COLO668 (cell line): ENCODE measurements around the gene LARP4B.

ENCODE experiments used
- DNase-seq: peaks from one replicate; lab custom pipeline; 2025; ENCODE audit not compliant: unreplicated experiment; lab: John Stamatoyannopoulos, UW

LARP4B gene

GRCh38 chr10:811379-812175, 119.9 kb downstream of the LARP4B start:
- no peak for DNase-seq

DNA sequence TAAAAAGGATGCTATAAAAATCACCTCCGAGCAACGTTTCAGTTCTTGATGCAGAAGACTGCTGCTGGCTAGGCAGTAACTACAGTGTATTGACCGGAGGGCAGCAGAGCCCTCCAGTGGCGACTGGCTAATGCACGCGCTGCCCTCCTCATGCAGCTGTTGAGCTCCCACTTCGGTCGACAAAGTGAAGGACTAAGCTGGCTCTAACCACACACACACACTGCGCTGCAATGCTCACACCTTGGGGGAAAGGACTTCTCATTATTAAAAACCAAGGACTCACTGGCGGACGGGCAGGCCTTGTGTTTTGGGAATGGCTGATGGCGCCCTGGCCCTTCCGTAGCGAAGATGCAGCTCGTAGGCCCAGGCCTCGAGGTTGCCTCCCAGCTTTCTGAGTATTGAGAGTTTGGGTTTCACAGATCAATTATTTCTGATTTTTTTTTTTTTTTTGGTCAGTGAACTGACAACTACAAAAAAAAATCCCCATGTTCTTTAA, 121.1 kb downstream of the LARP4B start:
- DNase-seq, result peak; percentile 16

GRCh38 chr10:809671-810350, 121.7 kb downstream of the LARP4B start:
- no peak for DNase-seq

DNA sequence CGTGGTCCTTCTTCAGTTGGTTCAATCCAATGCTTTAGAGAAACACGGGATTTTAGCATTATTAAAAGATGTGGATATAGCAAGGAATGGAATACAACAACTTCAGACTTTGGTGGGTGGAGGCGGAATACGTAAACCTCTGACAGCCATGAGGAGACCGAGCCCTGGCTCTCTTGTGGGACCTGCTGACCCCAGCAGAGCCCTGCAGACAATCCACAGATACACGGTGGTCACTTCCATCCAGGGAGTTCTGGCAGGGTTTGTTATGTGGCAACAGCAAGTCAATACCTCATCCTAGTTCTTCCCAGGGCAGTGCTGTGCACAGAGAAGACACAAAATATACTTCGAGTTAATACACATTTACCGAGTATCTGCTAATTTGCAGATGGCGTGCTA, 123.5 kb downstream of the LARP4B start:
- DNase-seq, result no peak

DNA sequence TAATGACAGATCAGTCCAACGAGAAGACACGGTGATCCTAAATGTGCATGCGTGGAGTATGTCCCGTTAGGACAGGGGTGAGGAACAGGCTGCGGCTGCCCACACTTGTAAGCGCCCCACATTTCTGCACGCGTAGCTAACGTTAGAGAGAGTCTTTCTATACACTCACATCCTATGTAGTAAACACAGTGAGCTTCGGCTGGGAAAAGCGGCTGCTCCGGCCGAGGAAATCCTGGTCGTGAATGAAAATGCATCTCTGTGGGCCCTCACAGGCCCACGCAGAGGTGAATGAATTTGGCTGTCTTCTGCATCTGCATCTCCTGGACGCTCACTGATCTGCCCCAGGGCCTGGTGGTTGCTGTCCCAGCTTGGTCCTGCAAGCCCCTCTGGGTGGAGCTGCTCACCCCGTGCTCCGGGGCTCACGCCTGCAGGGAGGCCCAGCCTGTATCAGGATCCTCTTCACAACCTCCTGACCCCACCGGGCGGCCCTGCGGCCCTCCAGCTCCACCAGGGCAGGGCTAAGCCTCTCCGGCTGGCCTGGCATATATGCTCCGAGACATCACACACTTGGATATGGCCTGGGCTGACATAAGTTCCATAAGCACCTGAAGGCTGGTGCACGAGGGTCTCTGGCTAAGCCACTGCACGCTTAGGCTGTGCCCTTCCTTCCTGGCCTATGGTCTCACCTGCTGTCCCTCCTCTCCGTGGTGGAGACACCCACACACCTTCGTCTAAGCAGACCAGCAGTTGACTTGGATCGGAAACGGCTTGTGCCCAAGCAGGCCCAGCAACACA, 124.1 kb downstream of the LARP4B start:
- no peak for DNase-seq

- no peak for DNase-seq
These were observed 124.9 kb downstream of the LARP4B start for GRCh38 chr10:806451-807162.

DNA sequence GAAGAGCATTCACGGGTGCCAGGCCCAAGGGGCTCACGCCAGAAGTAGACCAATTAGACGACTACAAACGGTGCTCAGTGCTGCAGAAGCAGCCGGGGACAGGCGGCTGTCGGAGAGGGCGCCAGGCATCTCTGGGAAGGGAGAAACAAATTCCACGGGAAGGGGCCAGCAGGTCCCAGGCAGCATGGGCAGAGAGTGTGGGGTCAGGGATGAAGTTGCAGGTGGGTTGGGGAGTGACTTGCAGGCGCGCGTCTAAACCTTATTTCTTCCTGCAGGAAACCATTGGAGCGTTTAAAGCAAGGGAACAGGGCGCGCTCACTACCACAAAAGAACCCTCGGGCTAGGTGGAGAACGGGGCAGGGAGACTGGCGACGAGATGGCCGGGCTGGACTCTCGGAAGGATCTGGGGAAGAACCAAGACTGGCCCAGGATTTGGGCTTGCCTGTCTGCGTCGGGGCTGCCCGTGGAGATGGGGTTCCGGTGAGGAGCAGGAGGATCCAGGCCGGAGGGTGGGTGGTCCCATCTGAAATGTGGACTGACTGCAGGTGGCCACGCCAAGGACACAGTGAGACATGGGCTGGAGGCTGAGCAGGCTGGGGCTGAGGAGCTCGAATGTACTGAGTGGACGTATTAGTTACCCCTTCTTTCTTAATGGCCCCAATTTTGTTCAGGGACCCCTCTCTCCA, 125.7 kb downstream of the LARP4B start:
- no peak for DNase-seq

- no peak for DNase-seq
These were observed 126.5 kb downstream of the LARP4B start for GRCh38 chr10:804787-805619.

- DNase-seq, result no peak
These were observed 127.2 kb downstream of the LARP4B start for GRCh38 chr10:804191-804781.

GRCh38 chr10:803041-803741, 128.3 kb downstream of the LARP4B start:
- no peak for DNase-seq

DNA sequence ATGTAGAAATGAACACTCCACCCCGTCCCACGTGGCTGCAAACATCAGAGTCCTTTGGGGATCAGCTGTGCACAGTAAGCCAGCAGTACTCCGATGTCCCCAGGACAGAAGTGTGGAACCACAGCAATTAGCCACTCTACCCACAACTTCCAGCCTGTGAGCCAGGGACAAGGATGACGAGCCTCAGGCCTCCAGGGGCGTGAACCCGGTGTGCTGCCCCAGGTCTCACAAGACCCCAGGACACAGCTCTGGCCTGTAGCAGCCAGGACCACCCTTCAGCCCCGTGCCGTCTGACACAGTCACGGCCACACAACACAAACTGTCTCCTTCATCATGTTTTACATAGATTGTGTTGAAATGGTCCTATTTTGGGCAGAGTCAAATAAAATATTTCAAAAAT, 129.0 kb downstream of the LARP4B start:
- DNase-seq, result no peak

DNA sequence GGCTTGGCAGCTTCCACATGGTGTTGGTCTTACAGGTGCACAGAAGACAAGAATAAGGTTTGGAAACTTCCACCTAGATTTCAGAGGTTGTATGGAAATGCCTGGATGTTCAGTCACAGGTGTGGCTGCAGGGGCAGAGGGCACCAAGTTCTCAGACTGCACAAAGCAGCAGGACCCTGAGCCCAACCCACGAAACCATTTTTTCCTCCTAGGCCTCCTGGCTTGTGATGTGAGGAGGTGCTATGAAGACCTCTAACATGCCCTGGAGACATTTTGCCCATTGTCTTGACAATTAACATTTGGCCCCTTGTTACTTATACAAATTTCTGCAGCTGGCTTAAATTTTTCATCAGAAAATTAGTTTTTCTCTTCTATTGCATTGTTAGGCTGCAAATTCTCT, 134.3 kb downstream of the LARP4B start:
- no peak for DNase-seq

DNA sequence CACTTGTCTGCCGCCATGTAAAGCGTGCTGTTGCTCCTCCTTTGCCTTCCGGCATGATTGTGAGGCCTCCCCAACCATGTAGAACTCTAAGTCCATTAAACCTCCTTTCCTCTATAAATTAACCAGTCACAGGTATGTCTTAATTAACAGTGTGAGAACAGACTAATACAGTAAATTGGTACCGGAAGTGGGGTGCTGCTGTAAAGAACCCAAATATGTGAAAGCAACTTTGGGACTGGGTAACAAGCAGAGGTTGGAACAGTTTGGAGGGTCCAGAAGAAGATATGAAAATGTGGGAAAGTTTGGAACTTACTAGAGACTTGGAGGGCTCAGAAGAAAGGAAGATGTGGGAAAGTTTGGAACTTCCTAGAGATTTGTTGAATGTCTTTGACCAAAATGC, 135.3 kb downstream of the LARP4B start:
- no peak for DNase-seq

- DNase-seq, result peak; percentile 8
These were observed 137.0 kb downstream of the LARP4B start for GRCh38 chr10:794382-794956.

- DNase-seq, result no peak
These were observed 138.8 kb downstream of the LARP4B start for GRCh38 chr10:792792-793100.

GRCh38 chr10:792083-792791, 139.3 kb downstream of the LARP4B start:
- DNase-seq, result no peak

DNA sequence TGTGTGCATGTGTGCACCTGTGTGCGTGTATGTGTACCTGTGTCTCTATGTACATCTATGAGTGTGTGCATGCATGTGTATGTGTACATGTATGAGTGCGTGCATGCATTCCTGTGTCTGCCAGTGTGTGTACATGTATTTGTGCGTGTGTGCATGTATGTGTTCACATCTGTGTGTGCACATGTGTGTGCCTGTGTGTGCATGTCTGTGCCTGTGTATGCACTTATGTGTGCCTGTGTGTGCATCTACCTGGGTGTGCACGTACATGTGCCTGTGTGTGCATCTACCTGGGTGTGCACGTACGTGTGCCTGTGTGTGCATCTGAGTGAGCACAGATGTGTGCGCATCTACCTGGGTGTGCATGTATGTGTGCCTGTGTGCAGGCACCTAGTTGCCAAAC, 139.9 kb downstream of the LARP4B start:
- no peak for DNase-seq
